ENCODE results near the gene SBK2. TPM values are rescaled to one million over a fixed set of nuclear protein-coding genes. Genes with fewer than 3 reads are reported as not detected.

Gene SBK2
- total and polyA plus RNA-seq, 4 donors: not detected

- WGBS, 2 donors: 88 to 92% methylated on average over 10 of the region's 10 CpGs
Measured at GRCh38 chr19:55519451-55520311, 17.3 kb downstream of the SBK2 start.

GRCh38 chr19:55516878-55517620 is 19.9 kb downstream of the SBK2 start:
- H3K9me3 ChIP-seq (ENCODE audit: control insufficient read depth, low read length): no peaks in the 10 kb centered on the region
- H3K4me1 ChIP-seq (ENCODE audit: control insufficient read depth in 1 of 2, insufficient read depth in 2 of 2, low read length in 2 of 2): no peaks in the 10 kb centered on the region
- ATAC-seq (ENCODE audit: low FRiP score) (peak; percentile 98), DNase-seq (peak; percentile 95 to 97)
- H3K36me3 ChIP-seq (ENCODE audit: control insufficient read depth in 1 of 2, insufficient read depth in 2 of 2, low read length in 1 of 2): no peaks in the 10 kb centered on the region
- H3K4me3 ChIP-seq (ENCODE audit: low read length in 2 of 2): no peak overlapping the region
- 11 to 12% methylated on average over 58 to 61 of the region's 61 CpGs for WGBS, 2 donors
- H3K27ac ChIP-seq (ENCODE audit: low read depth in 1 of 2, low read length in 2 of 2): no peak overlapping the region
- no peaks in the 10 kb centered on the region for H3K27me3 ChIP-seq (ENCODE audit: control insufficient read depth in 1 of 2, insufficient read depth in 2 of 2, low read length in 1 of 2)
- intact Hi-C loops (cut with DNase I): loop anchor here (1.0 to 5.0 kb wide), 5 partner anchors 30 to 115 kb away; partner anchors contain the start of gene ZNF865 (in 1 of the 2)

More at GRCh38 chr19:55519451-55520311, 17.3 kb downstream of the SBK2 start:
- no peak overlapping the region for H3K4me3 ChIP-seq (ENCODE audit: low read length in 2 of 2)
- no peaks in the 10 kb centered on the region for H3K36me3 ChIP-seq (ENCODE audit: control insufficient read depth in 1 of 2, insufficient read depth in 2 of 2, low read length in 1 of 2)
- DNase-seq (no peak), ATAC-seq (ENCODE audit: low FRiP score) (no peak)
- no peaks in the 10 kb centered on the region for H3K4me1 ChIP-seq (ENCODE audit: control insufficient read depth in 1 of 2, insufficient read depth in 2 of 2, low read length in 2 of 2)
- intact Hi-C loops (cut with DNase I): loop anchor here (5.0 kb wide), 3 partner anchors 68 to 113 kb away; partner anchors contain the start of gene ZNF865 (in 1 of the 2)
- no peaks in the 10 kb centered on the region for H3K27me3 ChIP-seq (ENCODE audit: control insufficient read depth in 1 of 2, insufficient read depth in 2 of 2, low read length in 1 of 2)
- no peak overlapping the region for H3K27ac ChIP-seq (ENCODE audit: low read depth in 1 of 2, low read length in 2 of 2)
- H3K9me3 ChIP-seq (ENCODE audit: control insufficient read depth, low read length): no peaks in the 10 kb centered on the region

- DNase-seq: no peak
- WGBS, 2 donors: 80 to 85% methylated on average over 10 of the region's 10 CpGs
- H3K4me1 ChIP-seq (ENCODE audit: control insufficient read depth in 1 of 2, insufficient read depth in 2 of 2, low read length in 2 of 2): no peaks in the 10 kb centered on the region
- H3K27me3 ChIP-seq (ENCODE audit: control insufficient read depth in 1 of 2, insufficient read depth in 2 of 2, low read length in 1 of 2): no peaks in the 10 kb centered on the region
- ATAC-seq (ENCODE audit: low FRiP score): no peak
- no peak overlapping the region for H3K27ac ChIP-seq (ENCODE audit: low read depth in 1 of 2, low read length in 2 of 2)
- H3K36me3 ChIP-seq (ENCODE audit: control insufficient read depth in 1 of 2, insufficient read depth in 2 of 2, low read length in 1 of 2): no peaks in the 10 kb centered on the region
- no peaks in the 10 kb centered on the region for H3K9me3 ChIP-seq (ENCODE audit: control insufficient read depth, low read length)
- intact Hi-C loops (cut with DNase I): no loop called here
- no peak overlapping the region for H3K4me3 ChIP-seq (ENCODE audit: low read length in 2 of 2)
Measured at GRCh38 chr19:55508120-55508519, 28.8 kb downstream of the SBK2 start.

- intact Hi-C loops (cut with DNase I): loop anchor here (2.0 to 5.0 kb wide), 4 partner anchors 36 to 363 kb away; no protein-coding TSS in a partner anchor
- 89 to 90% methylated on average over 11 of the region's 11 CpGs for WGBS, 2 donors
- DNase-seq (peak in 1 of 2 donors; percentile 3), ATAC-seq (ENCODE audit: low FRiP score) (no peak)
- Histone ChIP-seq H3K9me3 (ENCODE audit: control insufficient read depth, low read length) (no peaks in the 10 kb centered on the region), H3K4me1 (ENCODE audit: control insufficient read depth in 1 of 2, insufficient read depth in 2 of 2, low read length in 2 of 2) (no peaks in the 10 kb centered on the region), H3K36me3 (ENCODE audit: control insufficient read depth in 1 of 2, insufficient read depth in 2 of 2, low read length in 1 of 2) (no peaks in the 10 kb centered on the region), H3K27me3 (ENCODE audit: control insufficient read depth in 1 of 2, insufficient read depth in 2 of 2, low read length in 1 of 2) (no peaks in the 10 kb centered on the region), H3K27ac (ENCODE audit: low read depth in 1 of 2, low read length in 2 of 2) (no peak overlapping the region), H3K4me3 (ENCODE audit: low read length in 2 of 2) (no peak overlapping the region)
Measured at GRCh38 chr19:55504981-55505380, 32.0 kb downstream of the SBK2 start.

- no peak for DNase-seq
- 31 to 32% methylated on average over 13 of the region's 13 CpGs for WGBS, 2 donors
- H3K4me3 ChIP-seq (ENCODE audit: low read length in 2 of 2): no peak overlapping the region
- no peaks in the 10 kb centered on the region for H3K9me3 ChIP-seq (ENCODE audit: control insufficient read depth, low read length)
- H3K27ac ChIP-seq (ENCODE audit: low read depth in 1 of 2, low read length in 2 of 2): no peak overlapping the region
- no peaks in the 10 kb centered on the region for H3K36me3 ChIP-seq (ENCODE audit: control insufficient read depth in 1 of 2, insufficient read depth in 2 of 2, low read length in 1 of 2)
- H3K27me3 ChIP-seq (ENCODE audit: control insufficient read depth in 1 of 2, insufficient read depth in 2 of 2, low read length in 1 of 2): no peaks in the 10 kb centered on the region
- H3K4me1 ChIP-seq (ENCODE audit: control insufficient read depth in 1 of 2, insufficient read depth in 2 of 2, low read length in 2 of 2): no peaks in the 10 kb centered on the region
- no peak for ATAC-seq (ENCODE audit: low FRiP score)
- intact Hi-C loops (cut with DNase I): loop anchor here (2.0 to 5.0 kb wide), 4 partner anchors 35 to 362 kb away; no protein-coding TSS in a partner anchor
Measured at GRCh38 chr19:55504252-55504603, 32.7 kb downstream of the SBK2 start.

GRCh38 chr19:55503502-55504251 is 33.3 kb downstream of the SBK2 start:
- Histone ChIP-seq H3K27ac (ENCODE audit: low read depth in 1 of 2, low read length in 2 of 2) (no peak overlapping the region), H3K27me3 (ENCODE audit: control insufficient read depth in 1 of 2, insufficient read depth in 2 of 2, low read length in 1 of 2) (no peaks in the 10 kb centered on the region), H3K36me3 (ENCODE audit: control insufficient read depth in 1 of 2, insufficient read depth in 2 of 2, low read length in 1 of 2) (no peaks in the 10 kb centered on the region), H3K9me3 (ENCODE audit: control insufficient read depth, low read length) (no peaks in the 10 kb centered on the region), H3K4me1 (ENCODE audit: control insufficient read depth in 1 of 2, insufficient read depth in 2 of 2, low read length in 2 of 2) (no peaks in the 10 kb centered on the region), H3K4me3 (ENCODE audit: low read length in 2 of 2) (peak overlapping the region in 1 of 2 donors; percentile 7)
- ATAC-seq (ENCODE audit: low FRiP score): peak; percentile 98
- WGBS, 2 donors: 8 to 9% methylated on average over 62 to 64 of the region's 64 CpGs
- intact Hi-C loops (cut with DNase I): loop anchor here (2.0 to 5.0 kb wide), 4 partner anchors 35 to 361 kb away; no protein-coding TSS in a partner anchor
- DNase-seq: peak; percentile 96 to 98

- Histone ChIP-seq H3K4me3 (ENCODE audit: low read length in 2 of 2) (no peak overlapping the region), H3K27ac (ENCODE audit: low read depth in 1 of 2, low read length in 2 of 2) (no peak overlapping the region), H3K36me3 (ENCODE audit: control insufficient read depth in 1 of 2, insufficient read depth in 2 of 2, low read length in 1 of 2) (no peaks in the 10 kb centered on the region), H3K9me3 (ENCODE audit: control insufficient read depth, low read length) (no peaks in the 10 kb centered on the region), H3K27me3 (ENCODE audit: control insufficient read depth in 1 of 2, insufficient read depth in 2 of 2, low read length in 1 of 2) (no peaks in the 10 kb centered on the region), H3K4me1 (ENCODE audit: control insufficient read depth in 1 of 2, insufficient read depth in 2 of 2, low read length in 2 of 2) (no peaks in the 10 kb centered on the region)
- WGBS, 2 donors: 82 to 90% methylated on average over 17 of the region's 17 CpGs
- ATAC-seq (ENCODE audit: low FRiP score) (no peak), DNase-seq (peak in 1 of 2 donors; percentile 40)
- intact Hi-C loops (cut with DNase I): loop anchor here in 1 of 2 donors (5.0 kb wide), 2 partner anchors 36 to 361 kb away; no protein-coding TSS in a partner anchor
Measured at GRCh38 chr19:55503157-55503501, 33.8 kb downstream of the SBK2 start.
